CD8-positive, alpha-beta memory T cell (primary cell): ENCODE data around the gene CLIP4. TPM values are rescaled to one million over a fixed set of nuclear protein-coding genes. Genes with fewer than 3 reads are reported as not detected.

Experiments used
- CTCF ChIA-PET: fragments of 350-600 bp; sonication (Branson Sonifier 250); formaldehyde crosslinking; loops from one replicate; lab custom pipeline; 2021; ENCODE audit warnings: antibody characterized with exemption; lab: Charles Lee
- POLR2A ChIA-PET: fragments of 350-600 bp; sonication (Branson Sonifier 250); formaldehyde crosslinking; loops from one replicate; lab custom pipeline; 2021; ENCODE audit warnings: antibody characterized with exemption; lab: Charles Lee
- DNase-seq, 5 donors: peaks; one replicate each; pipeline versions ENCODE4 v3.0.0 to v3.0.0-alpha.2; 2020 to 2022; ENCODE audit warnings: mixed read lengths in 1 of 5
- H3K27ac ChIP-seq: one replicate; pipeline ENCODE4 v1.7.0; 2013; ENCODE audit warnings: low read depth, mild to moderate bottlenecking, low read length, moderate library complexity
- H3K27me3 ChIP-seq: 2 replicates; pipeline ENCODE4 v1.7.0; 2013; ENCODE audit warnings: low read length, mild to moderate bottlenecking; ENCODE audit not compliant: insufficient read depth, poor library complexity, severe bottlenecking
- H3K36me3 ChIP-seq: 2 replicates; pipeline ENCODE4 v1.7.0; 2013; ENCODE audit warnings: mild to moderate bottlenecking, low read length, moderate library complexity; ENCODE audit not compliant: insufficient read depth
- H3K4me1 ChIP-seq: 2 replicates; pipeline ENCODE4 v1.7.0; 2013; ENCODE audit warnings: mild to moderate bottlenecking, low read length, moderate library complexity; ENCODE audit not compliant: insufficient read depth
- H3K4me3 ChIP-seq: 2 replicates; pipeline ENCODE4 v1.7.0; 2013; ENCODE audit warnings: mild to moderate bottlenecking, low read length
- H3K9me3 ChIP-seq: 2 replicates; pipeline ENCODE4 v1.7.0; 2013; ENCODE audit warnings: mild to moderate bottlenecking, low read length
- H3K27ac Mint-ChIP-seq, 8 donors: one replicate each; pipeline ENCODE4 v1.8.0; 2020 to 2021; ENCODE audit warnings: mixed read lengths in 8 of 8, mild to moderate bottlenecking in 6 of 8, inconsistent platforms in 3 of 8, moderate library complexity in 3 of 8
- H3K27me3 Mint-ChIP-seq, 2 donors: one replicate each; pipeline ENCODE4 v1.8.0; 2020 to 2021; ENCODE audit warnings: mixed read lengths in 2 of 2, mild to moderate bottlenecking in 1 of 2, moderate library complexity in 1 of 2
- H3K36me3 Mint-ChIP-seq, 3 donors: one replicate each; pipeline ENCODE4 v1.8.0; 2020 to 2021; ENCODE audit warnings: mixed read lengths in 3 of 3, inconsistent platforms in 1 of 3, mild to moderate bottlenecking in 1 of 3
- H3K4me1 Mint-ChIP-seq, 3 donors: one replicate each; pipeline ENCODE4 v1.8.0; 2020 to 2021; ENCODE audit warnings: mixed read lengths in 3 of 3, inconsistent platforms in 1 of 3, mild to moderate bottlenecking in 1 of 3
- H3K4me3 Mint-ChIP-seq, 7 donors: one replicate each; pipeline ENCODE4 v1.8.0; 2020 to 2021; ENCODE audit warnings: mixed read lengths in 7 of 7, mild to moderate bottlenecking in 6 of 7, moderate library complexity in 4 of 7, inconsistent platforms in 2 of 7
- H3K9me3 Mint-ChIP-seq, 5 donors: one replicate each; pipeline ENCODE4 v1.8.0; 2020 to 2022; ENCODE audit warnings: mixed read lengths in 5 of 5, mild to moderate bottlenecking in 3 of 5, moderate library complexity in 2 of 5, inconsistent platforms in 1 of 5
- polyA plus RNA-seq: library from polyadenylated mRNA; unstranded; fragments of 300-500 nt; fragmentation: Illumina TruSeq; gene quantifications from one replicate; pipeline ENCODE4 v1.2.3, GENCODE V29; 2021
- total RNA-seq, 2 experiments: library from RNA; stranded (reverse); gene quantifications; one replicate each; pipeline ENCODE4 v1.2.3, GENCODE V29; 2021

Gene CLIP4, protein sequence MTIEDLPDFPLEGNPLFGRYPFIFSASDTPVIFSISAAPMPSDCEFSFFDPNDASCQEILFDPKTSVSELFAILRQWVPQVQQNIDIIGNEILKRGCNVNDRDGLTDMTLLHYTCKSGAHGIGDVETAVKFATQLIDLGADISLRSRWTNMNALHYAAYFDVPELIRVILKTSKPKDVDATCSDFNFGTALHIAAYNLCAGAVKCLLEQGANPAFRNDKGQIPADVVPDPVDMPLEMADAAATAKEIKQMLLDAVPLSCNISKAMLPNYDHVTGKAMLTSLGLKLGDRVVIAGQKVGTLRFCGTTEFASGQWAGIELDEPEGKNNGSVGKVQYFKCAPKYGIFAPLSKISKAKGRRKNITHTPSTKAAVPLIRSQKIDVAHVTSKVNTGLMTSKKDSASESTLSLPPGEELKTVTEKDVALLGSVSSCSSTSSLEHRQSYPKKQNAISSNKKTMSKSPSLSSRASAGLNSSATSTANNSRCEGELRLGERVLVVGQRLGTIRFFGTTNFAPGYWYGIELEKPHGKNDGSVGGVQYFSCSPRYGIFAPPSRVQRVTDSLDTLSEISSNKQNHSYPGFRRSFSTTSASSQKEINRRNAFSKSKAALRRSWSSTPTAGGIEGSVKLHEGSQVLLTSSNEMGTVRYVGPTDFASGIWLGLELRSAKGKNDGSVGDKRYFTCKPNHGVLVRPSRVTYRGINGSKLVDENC
- total RNA-seq, result 10 to 100 TPM; 20.5 to 22.3 TPM
- 35.8 TPM for polyA plus RNA-seq

DNA sequence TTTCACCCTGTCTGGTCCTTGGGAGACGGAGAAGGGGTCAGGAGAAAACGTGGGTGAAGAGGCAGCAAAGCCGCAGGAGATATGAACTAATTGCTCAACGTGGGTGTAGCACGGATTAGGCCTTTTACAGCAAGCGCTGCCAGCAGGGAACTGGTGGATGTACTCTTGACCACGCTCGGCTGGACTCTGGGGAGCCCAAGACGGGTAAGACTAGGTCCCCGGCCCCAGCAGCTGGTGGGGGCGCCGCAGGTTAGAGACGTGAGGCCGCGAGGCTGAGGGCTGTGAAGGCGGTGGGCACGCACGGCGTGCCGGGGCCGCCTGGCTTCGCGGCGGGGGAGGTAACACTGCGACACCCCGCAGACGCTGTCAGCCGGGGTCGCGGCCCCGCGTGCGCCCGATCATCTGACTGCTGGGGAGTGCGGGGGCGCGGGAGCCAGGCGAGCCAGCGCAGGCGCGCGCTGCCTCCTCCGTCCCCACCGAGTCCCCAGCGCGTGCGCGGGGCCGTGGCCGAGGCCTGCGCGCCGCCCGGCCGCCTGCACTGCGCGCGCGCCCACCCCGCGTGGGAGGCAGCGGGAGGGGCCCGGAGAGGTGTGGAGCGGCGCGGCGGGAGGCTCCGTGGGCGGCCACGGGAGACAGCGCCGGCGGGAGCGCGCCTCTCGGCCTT lies at the start of gene CLIP4:
Gene CLIP4 (plus strand): TSS at position 470 of the 664 bp plus-strand sequence. CDS start 5,974 bp downstream, outside the sequence.
- peaks cover 38% of the 10 kb centered on the region for H3K4me1 ChIP-seq
- ChIA-PET POLR2A (interaction anchor here (6.3 kb wide), 1 partner anchor 101 kb away, joined by 83 read pairs; no protein-coding TSS in a partner anchor), CTCF (interaction anchor here (1.0 to 2.1 kb wide), 2 partner anchors 100 to 104 kb away, joined by 3 to 16 read pairs; no protein-coding TSS in a partner anchor)
- Mint-ChIP-seq H3K9me3 (peaks cover 0 to 3% (median 0%) of the 10 kb centered on the region in 5 donors), H3K27me3 (no peaks in the 10 kb centered on the region), H3K36me3 (peaks cover 0 to 17% (median 0%) of the 10 kb centered on the region in 3 donors), H3K27ac (peak within 1 kb of the TSS; percentile 97 to 99 (median 98)), H3K4me1 (peaks cover 40 to 49% (median 46%) of the 10 kb centered on the region in 3 donors), H3K4me3 (peak within 1 kb of the TSS; percentile 94 to 98 (median 96))
- H3K9me3 ChIP-seq, result no peaks in the 10 kb centered on the region
- H3K4me3 ChIP-seq, result peak within 1 kb of the TSS; percentile 80
- peak; percentile 71 to 84 (median 83) for DNase-seq
- H3K36me3 ChIP-seq, result no peaks in the 10 kb centered on the region
- peak within 1 kb of the TSS; percentile 78 for H3K27ac ChIP-seq
- no peaks in the 10 kb centered on the region for H3K27me3 ChIP-seq

DNA sequence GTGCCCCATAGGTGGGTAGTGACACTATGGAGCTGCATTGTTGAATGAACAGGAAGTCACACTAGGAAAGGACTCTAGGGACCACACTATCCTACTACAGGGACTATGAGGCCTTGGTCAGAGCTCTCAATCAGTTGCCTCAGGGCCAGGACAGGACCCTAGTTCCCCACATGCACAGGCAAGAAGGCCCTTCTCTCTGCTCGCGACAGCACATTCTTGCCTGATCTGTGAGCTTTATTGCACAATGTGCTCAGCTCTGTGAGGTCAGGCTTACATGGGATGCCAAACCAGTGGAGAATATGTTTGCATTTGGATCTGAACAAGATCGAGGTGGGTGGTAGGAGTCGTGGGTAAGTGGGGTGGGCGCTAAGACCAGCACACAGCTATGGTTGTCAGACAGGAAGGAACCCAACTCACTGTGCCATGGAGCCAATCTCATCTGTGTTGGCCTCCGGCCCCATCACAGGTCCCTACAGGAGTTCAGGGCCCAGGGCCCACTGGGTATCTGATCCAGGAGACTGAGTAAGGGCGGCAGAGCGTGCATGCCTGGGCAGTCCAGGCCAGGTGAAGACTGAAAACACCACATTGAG lies 48.8 kb upstream of the CLIP4 start:
- H3K9me3 ChIP-seq, result no peaks in the 10 kb centered on the region
- H3K4me3 ChIP-seq, result no peak overlapping the region
- H3K9me3 Mint-ChIP-seq, result no peaks in the 10 kb centered on the region
- CTCF ChIA-PET, result interaction anchor here (1.1 kb wide), 1 partner anchor 10 kb away, joined by 3 read pairs; no protein-coding TSS in a partner anchor
- no peaks in the 10 kb centered on the region for H3K27me3 ChIP-seq
- no peaks in the 10 kb centered on the region for H3K4me1 ChIP-seq
- no peak for DNase-seq
- H3K27ac ChIP-seq, result no peak overlapping the region
- H3K36me3 Mint-ChIP-seq, result no peaks in the 10 kb centered on the region
- H3K4me1 Mint-ChIP-seq, result no peaks in the 10 kb centered on the region
- H3K27ac Mint-ChIP-seq, result peak overlapping the region in 1 of 8 donors; percentile 7
- no peak overlapping the region for H3K4me3 Mint-ChIP-seq
- no peaks in the 10 kb centered on the region for H3K27me3 Mint-ChIP-seq
- POLR2A ChIA-PET, result no interaction called here
- H3K36me3 ChIP-seq, result no peaks in the 10 kb centered on the region

DNA sequence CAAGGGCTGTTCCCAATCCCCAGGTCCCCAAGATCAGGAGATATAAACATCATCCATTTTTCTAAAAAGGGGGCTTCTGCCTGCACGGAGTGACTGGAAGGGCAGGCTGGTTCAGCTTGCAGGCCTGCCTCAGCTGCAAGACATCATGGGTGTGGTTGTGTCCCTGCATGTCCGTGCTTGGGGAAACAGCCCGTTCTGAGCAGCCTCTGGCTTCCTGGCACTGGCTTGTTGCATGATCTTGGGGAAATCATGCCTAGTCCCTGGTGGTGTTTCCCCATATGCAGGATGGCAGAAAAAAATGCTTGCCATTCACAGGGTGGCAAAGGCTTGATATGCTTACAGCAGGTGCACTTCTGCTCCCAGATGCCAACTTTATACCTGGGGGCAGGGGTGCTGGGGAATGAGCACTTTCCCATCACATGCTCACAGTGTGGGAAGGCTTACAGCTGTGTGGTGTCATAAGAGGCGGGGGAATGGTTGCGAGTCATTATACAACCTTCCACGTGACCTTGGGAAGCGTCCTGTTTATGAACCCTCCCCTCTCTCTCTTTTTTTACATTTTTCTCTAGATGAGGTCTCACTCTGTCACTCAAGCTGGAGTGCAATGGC lies 48.1 kb upstream of the CLIP4 start:
- Mint-ChIP-seq H3K9me3 (no peaks in the 10 kb centered on the region), H3K36me3 (no peaks in the 10 kb centered on the region), H3K27me3 (no peaks in the 10 kb centered on the region), H3K27ac (no peak overlapping the region), H3K4me1 (no peaks in the 10 kb centered on the region), H3K4me3 (no peak overlapping the region)
- Histone ChIP-seq H3K36me3 (no peaks in the 10 kb centered on the region), H3K4me3 (no peak overlapping the region), H3K27me3 (no peaks in the 10 kb centered on the region), H3K27ac (no peak overlapping the region), H3K4me1 (no peaks in the 10 kb centered on the region), H3K9me3 (no peaks in the 10 kb centered on the region)
- DNase-seq, result no peak
- POLR2A ChIA-PET, result no interaction called here
- CTCF ChIA-PET, result interaction anchor here (1.1 kb wide), 1 partner anchor 9 kb away, joined by 3 read pairs; no protein-coding TSS in a partner anchor

DNA sequence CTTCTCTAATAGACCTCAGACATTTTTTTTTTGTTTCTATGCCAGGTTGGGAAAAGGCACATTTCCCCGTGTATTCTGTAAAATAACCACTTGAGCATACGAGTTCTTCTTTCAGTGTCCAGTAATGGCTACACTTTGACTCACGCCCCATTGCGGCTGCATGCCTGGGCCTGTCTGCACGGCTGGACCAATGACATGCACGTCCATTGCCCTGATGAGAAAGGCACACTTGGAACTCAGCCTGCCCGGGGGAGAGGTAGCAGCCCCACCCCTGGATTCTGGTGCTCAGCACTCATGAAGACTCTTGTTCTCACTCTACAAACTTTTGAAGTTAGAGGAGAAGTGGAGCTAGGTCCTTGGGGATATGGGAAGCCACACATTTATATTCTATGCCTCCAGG lies 46.7 kb upstream of the CLIP4 start:
- no peak overlapping the region for H3K4me3 ChIP-seq
- no peak overlapping the region for H3K4me3 Mint-ChIP-seq
- no peaks in the 10 kb centered on the region for H3K9me3 Mint-ChIP-seq
- H3K4me1 ChIP-seq, result no peaks in the 10 kb centered on the region
- no peak overlapping the region for H3K27ac ChIP-seq
- peak overlapping the region in 1 of 8 donors; percentile 50 for H3K27ac Mint-ChIP-seq
- ChIA-PET POLR2A (no interaction called here), CTCF (interaction anchor here (1.0 kb wide), 1 partner anchor 15 kb away, joined by 3 read pairs; no protein-coding TSS in a partner anchor)
- DNase-seq, result no peak
- H3K27me3 Mint-ChIP-seq, result no peaks in the 10 kb centered on the region
- H3K36me3 Mint-ChIP-seq, result no peaks in the 10 kb centered on the region
- H3K27me3 ChIP-seq, result no peaks in the 10 kb centered on the region
- no peaks in the 10 kb centered on the region for H3K36me3 ChIP-seq
- no peaks in the 10 kb centered on the region for H3K4me1 Mint-ChIP-seq
- H3K9me3 ChIP-seq, result no peaks in the 10 kb centered on the region

DNA sequence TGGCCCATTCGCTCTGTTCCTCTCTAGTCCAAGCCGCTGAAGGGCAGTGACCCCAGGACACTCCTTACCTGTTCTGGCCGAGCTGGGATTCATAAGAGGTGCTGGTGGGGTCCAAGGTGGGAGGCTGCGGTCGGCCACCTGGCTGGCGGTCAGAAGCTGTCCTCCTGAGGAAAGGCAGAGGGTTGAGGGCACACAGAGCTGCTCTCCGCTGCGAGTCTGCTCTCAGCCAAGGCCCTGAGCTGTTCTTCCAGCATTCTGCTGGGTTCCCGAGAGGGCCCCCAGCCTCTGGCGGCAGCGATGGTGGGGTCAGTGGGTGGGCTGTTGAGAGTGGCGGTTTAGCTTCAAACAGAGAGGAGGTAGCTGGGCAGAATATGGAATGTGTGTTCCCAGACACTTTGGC lies 44.7 kb upstream of the CLIP4 start:
- DNase-seq, result no peak
- H3K9me3 Mint-ChIP-seq, result no peaks in the 10 kb centered on the region
- Histone ChIP-seq H3K4me3 (no peak overlapping the region), H3K36me3 (no peaks in the 10 kb centered on the region), H3K4me1 (no peaks in the 10 kb centered on the region), H3K27ac (no peak overlapping the region), H3K9me3 (no peaks in the 10 kb centered on the region), H3K27me3 (no peaks in the 10 kb centered on the region)
- no peaks in the 10 kb centered on the region for H3K4me1 Mint-ChIP-seq
- no peak overlapping the region for H3K27ac Mint-ChIP-seq
- ChIA-PET POLR2A (no interaction called here), CTCF (no interaction called here)
- no peak overlapping the region for H3K4me3 Mint-ChIP-seq
- H3K27me3 Mint-ChIP-seq, result no peaks in the 10 kb centered on the region
- no peaks in the 10 kb centered on the region for H3K36me3 Mint-ChIP-seq

DNA sequence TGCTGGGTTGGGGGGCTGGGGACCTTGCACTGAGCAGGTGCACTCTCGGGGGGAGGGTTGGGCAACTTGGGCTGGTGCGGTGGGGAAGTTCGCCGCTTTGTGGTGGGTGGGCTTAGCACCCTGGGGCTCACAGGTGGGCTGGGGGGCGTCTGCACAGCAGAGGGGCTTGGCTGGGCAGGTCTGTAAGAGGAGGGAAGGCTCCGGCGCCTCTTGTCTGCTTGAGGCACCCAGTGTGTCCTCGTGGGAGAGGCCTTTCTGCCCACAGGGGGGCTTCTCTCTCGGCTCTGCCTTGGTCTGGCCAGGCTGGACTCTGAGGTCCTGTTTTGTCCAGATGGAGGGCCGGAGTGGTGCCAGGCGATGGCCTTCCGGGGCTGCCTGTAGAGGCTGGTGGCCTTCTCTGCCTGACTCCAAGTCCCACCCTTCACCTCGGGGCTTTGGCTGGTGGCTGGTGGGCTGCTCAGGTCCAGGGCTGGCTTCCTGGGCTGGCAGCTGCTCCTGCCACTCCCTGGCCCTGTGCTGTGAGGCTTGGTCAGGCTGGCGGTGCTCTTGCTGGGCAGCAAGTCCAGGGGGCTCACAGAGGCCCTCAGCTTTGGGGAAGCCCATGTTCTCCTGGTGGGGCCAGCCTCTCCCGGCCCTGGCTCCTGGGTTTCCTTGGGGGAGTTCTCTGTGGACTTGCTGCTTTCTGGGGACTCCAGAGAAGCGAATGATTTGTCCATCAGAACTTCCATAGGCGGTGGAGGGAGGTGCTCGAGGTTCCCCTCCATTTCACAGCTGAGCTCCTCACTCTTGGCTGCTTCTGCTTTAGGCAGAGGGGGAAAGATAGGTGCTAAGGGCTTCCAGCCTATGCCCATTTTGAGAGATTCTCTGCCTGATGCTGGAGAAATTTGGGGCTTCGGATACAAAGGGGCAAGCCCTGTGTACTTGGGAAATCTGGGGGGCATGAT lies 43.9 kb upstream of the CLIP4 start:
- Histone ChIP-seq H3K9me3 (no peaks in the 10 kb centered on the region), H3K36me3 (no peaks in the 10 kb centered on the region), H3K27me3 (no peaks in the 10 kb centered on the region), H3K4me3 (no peak overlapping the region), H3K27ac (no peak overlapping the region), H3K4me1 (no peaks in the 10 kb centered on the region)
- no peaks in the 10 kb centered on the region for H3K4me1 Mint-ChIP-seq
- H3K4me3 Mint-ChIP-seq, result no peak overlapping the region
- H3K36me3 Mint-ChIP-seq, result no peaks in the 10 kb centered on the region
- CTCF ChIA-PET, result no interaction called here
- POLR2A ChIA-PET, result no interaction called here
- H3K9me3 Mint-ChIP-seq, result no peaks in the 10 kb centered on the region
- DNase-seq, result no peak
- H3K27me3 Mint-ChIP-seq, result no peaks in the 10 kb centered on the region
- peak overlapping the region in 1 of 8 donors; percentile 47 for H3K27ac Mint-ChIP-seq

DNA sequence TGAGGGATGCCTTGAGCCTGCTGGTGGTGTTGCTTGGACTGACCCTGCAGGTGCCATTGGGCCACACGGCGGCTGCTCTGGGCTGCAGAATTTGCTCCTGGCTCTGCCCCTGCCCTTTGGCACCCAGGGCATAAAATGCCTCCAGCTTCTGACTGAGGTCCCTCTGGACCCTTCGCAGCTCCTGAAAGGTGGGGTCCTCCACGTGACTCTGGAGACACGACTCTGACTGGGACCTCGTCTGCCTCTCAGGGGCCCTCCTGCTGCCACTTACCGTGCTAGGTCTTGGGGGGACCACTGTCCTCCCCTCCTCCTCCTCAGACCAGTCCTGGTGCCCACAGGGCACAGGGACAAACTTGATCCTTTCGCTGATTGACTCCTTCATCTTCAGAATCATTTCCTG lies 43.0 kb upstream of the CLIP4 start:
- DNase-seq, result no peak
- CTCF ChIA-PET, result no interaction called here

More for the DNA sequence above, 43.0 kb upstream of the CLIP4 start:
- H3K27ac ChIP-seq, result no peak overlapping the region
- POLR2A ChIA-PET, result no interaction called here
- no peaks in the 10 kb centered on the region for H3K27me3 ChIP-seq
- Mint-ChIP-seq H3K27me3 (no peaks in the 10 kb centered on the region), H3K4me1 (no peaks in the 10 kb centered on the region), H3K27ac (no peak overlapping the region), H3K9me3 (peaks cover 0 to 2% (median 0%) of the 10 kb centered on the region in 5 donors), H3K36me3 (no peaks in the 10 kb centered on the region), H3K4me3 (no peak overlapping the region)
- no peak overlapping the region for H3K4me3 ChIP-seq
- no peaks in the 10 kb centered on the region for H3K9me3 ChIP-seq
- no peaks in the 10 kb centered on the region for H3K36me3 ChIP-seq
- H3K4me1 ChIP-seq, result no peaks in the 10 kb centered on the region
